DMS53 (cell line): Measurements from ENCODE around the gene FRMD7.
A peak's percentile ranks its signal among the peaks of the same experiment; 100 is the strongest.
"Not testable (repeated sequence)": the region's sequence is repeated elsewhere in the genome, so short reads cannot be mapped to it uniquely, and the experiment has no call there.

Source experiments
- DNase-seq: peaks from one replicate; lab custom pipeline; 2025; lab: John Stamatoyannopoulos, UW

The FRMD7 gene

DNA sequence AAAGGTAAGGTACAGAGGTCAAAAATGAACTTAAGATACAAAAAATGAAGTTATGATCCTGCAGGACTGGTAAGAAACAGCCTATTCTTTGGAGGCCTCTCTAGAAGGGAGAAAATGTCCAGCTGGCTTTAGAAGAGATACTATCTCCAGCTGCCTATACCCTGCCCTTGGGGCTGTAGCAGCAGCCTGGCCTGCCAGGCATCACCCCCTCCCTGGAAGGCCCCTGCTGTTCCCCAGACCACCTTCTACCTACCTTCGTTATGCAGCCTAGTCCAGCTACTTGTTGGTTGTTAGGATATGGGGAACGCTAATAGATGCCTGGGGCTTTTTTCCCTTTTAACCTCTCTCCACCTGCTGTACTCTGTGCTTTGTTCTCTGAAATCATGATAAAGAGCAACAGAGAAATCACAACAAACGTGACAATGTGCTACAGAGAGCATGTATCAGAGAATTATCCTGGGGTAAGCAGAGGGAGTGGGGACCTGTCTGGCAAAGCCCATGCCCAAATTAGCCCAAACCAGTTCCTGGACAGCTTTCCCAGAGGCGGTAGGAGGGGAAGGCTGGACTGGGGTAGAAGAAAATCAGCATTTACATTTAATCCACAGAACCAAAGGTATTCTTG, 34.5 kb downstream of the FRMD7 start:
- DNase-seq = no peak

- peak; percentile 82 for DNase-seq
These were observed 35.3 kb downstream of the FRMD7 start for GRCh38 chrX:132092439-132093065.

GRCh38 chrX:132090403-132091159, 37.2 kb downstream of the FRMD7 start:
- DNase-seq = no peak

- DNase-seq = no peak
These were observed 39.0 kb downstream of the FRMD7 start for GRCh38 chrX:132088864-132089263.

DNA sequence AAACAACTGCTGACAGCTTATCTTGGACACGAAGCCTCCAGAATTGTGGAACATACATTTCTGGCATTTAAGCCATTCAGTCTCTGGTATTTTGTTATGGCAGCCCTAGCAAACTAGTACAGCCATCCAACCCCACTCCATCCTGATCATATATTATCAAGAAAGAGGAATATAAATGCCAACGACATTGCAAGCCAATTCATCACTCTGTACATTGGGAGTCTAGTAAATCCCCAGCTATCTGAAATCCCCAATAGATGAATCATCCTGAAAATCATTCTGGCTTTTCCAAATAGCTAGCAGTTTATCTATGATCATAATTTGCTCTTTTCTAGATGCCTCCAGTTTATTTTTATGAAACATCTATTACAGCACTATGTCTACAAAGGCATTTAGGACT, 41.1 kb downstream of the FRMD7 start:
- no peak for DNase-seq

DNA sequence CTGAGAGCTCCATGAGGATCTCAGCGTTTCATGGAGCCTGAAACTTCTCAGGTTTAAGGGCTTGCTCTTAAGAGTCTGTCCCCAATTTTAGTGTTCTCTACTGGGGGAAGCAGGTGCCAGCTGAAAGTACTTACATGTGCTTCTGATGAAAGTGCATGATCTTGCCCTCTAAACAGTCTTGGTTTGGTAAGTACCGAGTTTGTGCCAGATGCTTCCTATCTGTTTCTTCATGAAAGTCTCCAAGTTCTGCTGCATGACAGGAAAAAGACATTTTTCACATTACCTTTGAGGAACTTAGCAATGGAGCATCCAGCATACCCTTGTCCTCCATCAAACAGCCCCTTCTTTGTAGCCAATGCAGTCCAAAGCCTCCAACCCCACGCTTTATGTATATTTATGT, 42.0 kb downstream of the FRMD7 start:
- no peak for DNase-seq

GRCh38 chrX:132077912-132078311, 49.9 kb downstream of the FRMD7 start:
- no peak for DNase-seq

DNA sequence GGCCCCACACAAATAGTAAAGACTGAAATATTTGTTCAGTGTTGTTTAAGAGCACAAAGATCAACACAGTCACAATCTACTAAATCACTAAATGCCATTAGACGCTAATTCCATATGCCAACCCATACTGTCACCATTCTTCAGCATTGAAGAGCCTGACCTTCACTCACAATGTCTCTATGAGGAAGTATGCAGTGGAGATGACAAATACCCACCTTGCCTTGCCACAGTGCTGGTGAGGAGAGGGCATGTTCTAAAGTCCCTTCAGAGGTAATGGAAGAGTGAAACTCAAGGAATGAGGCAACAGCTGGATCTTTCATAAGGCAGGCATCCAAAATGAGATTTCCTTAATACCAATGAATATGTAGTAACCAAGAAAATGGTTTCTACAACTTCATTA, 50.4 kb downstream of the FRMD7 start:
- DNase-seq = no peak

GRCh38 chrX:132071254-132071653, 56.6 kb downstream of the FRMD7 start:
- DNase-seq = peak; percentile 45

DNA sequence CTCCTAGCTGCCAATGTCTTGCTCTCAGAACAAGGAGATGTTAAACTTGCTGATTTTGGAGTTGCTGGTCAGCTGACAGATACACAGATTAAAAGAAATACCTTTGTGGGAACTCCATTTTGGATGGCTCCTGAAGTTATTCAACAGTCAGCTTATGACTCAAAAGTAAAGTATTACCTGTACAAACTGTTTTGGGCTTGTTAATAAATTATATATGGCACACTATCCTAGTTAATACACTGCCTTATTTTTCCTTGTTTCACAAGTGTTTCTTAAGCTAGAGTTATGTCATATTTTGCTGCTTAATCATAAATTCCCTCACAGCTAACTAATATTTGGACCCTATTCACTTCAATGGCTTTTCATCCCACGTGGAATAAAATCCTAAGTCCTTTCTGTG, 59.4 kb downstream of the FRMD7 start:
- DNase-seq = no peak

DNA sequence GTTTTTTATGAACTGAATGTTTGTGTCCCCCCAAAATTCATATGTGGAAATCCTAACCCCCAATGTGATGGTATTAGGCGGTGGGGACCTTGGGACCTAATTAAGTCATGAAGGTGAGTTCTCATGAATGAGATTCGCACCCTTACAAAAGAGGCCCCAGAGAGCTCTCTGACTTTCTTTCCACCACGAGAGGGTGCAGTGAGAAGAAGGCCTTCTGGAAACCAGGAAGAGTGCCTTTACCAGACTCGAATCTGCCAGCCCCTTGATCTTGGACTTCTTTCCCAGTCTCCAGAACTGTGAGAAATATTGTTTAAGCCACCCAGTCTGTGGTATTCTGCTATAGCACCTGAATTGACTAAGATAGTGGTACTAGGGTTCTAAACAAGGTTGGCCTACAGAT, 64.0 kb downstream of the FRMD7 start:
- no peak for DNase-seq

DNA sequence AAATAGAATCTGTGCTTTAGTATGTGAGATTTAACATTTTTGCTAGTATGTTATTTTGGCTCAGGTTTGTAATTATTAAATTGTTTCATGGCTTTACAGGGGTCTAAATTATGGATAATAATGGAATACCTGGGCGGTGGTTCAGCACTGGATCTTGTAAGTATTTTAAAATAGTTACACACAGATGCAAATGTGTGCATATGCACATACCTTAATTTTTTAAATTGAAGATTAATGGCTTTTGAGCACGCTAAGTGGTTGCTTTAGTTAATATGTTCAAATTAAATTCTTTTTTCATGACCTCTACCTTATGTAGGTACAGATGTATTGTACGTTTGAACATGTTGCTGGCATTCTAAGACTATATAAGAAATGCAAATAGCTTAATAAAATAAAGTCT, 64.5 kb downstream of the FRMD7 start:
- DNase-seq = no peak

GRCh38 chrX:132059973-132060540, 67.8 kb downstream of the FRMD7 start:
- DNase-seq = no peak

DNA sequence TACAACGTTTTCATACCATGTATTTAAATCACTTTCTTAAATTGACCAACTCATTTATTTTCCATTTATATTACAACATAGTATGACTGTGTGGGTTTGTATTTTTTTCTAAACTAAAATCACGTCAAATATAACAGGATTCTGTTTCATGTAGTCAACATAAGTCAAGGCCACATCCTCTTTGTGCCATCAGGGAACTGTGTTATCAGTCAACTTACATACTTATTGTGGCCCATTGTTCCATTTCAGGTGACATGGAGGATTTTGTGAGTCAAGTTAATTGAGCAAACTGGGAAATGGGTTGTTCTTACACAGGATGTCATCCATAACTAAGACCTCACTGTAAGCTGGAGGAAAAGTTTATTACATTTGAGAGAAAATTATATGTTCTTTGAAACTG, 68.8 kb downstream of the FRMD7 start:
- DNase-seq = no peak

DNA sequence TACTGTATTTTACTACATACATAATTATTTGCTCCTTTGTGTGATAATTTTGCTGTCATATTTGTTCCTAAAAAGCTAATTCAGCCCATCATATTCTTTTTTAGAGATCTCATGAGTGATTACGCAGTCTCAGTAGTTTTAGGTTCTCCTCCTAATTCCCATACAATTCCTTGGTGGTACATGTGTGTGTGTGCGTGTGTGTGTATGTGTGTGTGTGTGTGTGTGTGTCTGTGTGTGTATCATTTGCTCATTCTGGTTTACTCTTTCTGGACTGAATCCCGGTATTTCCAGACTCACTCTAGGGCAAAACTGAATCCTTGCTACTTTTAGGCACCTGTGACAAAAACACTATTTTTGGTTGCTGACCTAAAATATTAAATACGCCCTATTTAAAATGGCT, 69.8 kb downstream of the FRMD7 start:
- no peak for DNase-seq

DNA sequence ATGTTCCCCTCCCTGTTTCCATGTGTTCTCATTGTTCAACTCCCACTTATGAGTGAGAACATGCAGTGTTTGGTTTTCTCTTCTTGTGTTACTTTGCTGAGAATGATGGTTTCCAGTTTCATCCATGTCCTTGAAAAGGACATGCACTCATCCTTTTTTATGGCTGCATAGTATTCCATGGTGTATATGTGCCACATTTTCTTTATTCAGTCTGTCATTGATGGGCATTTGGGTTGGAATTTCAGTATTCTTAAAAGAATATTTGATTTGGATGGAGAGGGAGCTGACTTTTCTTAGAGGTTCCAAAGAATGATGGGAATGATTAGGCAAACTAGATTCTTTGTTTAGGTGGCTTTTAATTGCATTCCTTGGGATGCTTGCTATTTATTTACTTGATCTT, 76.0 kb downstream of the FRMD7 start:
- DNase-seq = not testable (repeated sequence)

DNA sequence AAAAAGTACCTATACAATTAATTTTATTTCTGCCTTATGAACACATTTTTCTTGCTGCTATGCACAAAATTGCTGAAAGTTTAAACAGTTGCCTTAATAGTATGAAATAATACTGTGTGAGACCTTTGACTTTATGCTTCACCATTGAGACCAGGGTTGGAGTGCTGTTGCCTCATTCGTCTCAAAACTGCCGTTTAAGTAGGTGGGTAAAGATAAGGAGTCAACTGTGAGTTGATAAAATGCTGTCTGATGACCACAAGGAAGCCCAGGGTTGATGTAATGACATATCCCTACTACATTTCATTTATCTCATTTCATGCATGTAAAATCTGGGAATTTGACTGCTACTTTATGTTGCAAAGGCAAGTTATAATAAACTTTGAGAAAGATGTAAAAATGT, 81.3 kb downstream of the FRMD7 start:
- DNase-seq = no peak

GRCh38 chrX:132045456-132045855, 82.4 kb downstream of the FRMD7 start:
- DNase-seq = no peak

- DNase-seq = no peak
These were observed 82.9 kb downstream of the FRMD7 start for GRCh38 chrX:132044953-132045352.

- DNase-seq = no peak
These were observed 83.8 kb downstream of the FRMD7 start for GRCh38 chrX:132043977-132044376.

- no peak for DNase-seq
These were observed 86.8 kb downstream of the FRMD7 start for GRCh38 chrX:132041015-132041414.

DNA sequence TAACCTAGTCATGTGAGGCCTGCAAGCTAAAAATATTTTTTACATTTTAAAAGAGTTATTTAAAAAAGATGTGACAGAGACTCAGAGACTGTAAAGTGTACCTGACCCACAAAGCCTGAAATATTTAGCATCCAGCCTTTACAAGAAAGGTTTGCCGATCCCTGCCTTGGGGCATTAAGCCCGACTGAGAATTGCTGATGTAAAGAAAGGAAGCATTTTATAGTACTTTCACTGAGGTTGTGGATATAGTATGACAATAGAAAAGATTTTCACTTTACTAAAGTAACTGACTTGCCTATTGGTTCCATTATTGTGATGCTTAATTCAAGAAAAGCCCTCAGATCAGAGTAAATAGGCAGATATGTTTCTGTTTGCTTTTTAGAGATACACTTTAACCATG, 87.8 kb downstream of the FRMD7 start:
- no peak for DNase-seq

- DNase-seq = no peak
These were observed 90.3 kb downstream of the FRMD7 start for GRCh38 chrX:132037479-132037993.
